GM21619 (cell line): Measurements from ENCODE around the gene MYBPC3.

ENCODE experiments used
- ATAC-seq: cut with Tn5 transposase; IDR thresholded peaks from one replicate; pipeline ENCODE4 v1.9.1; 2021; ENCODE audit not compliant: unreplicated experiment

Gene MYBPC3

DNA sequence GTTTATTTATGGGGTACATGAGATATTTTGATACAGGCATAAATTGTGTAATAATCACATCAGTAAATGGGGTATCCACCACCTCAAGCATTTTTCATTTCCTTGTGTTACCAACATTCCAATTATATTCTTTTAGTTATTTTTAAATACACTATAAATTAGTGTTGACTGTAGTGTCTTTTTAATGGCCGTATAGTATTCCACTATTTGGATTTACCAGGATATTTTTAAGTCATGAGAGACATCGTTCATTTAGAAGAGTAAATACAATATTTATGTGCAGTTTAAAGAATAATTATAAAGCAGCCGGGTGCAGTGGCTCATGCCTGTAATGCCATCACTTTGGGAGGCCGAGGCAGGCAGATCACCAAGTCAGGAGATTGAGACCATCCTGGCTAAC, 32.0 kb upstream of the MYBPC3 start:
- ATAC-seq: no peak

DNA sequence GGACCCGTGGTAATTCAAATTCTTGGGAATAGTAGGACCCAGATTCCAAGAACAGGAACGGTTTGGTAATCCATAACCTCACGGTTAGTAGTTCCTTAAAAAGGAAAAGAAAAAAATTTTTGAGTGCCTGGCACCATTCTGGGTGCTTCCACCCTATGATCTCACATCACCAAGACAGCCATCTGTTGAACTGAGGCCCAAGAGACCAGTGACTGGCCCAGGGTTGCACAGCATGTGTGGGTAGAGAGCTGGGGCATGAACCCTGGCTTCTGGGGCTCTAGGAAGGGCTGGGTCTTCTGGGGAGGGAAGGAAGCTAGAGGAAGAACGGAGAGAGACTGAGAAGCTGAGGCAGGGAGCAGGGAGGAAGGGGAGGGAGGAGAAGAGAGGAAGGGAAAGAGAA, 30.6 kb upstream of the MYBPC3 start:
- no peak for ATAC-seq

DNA sequence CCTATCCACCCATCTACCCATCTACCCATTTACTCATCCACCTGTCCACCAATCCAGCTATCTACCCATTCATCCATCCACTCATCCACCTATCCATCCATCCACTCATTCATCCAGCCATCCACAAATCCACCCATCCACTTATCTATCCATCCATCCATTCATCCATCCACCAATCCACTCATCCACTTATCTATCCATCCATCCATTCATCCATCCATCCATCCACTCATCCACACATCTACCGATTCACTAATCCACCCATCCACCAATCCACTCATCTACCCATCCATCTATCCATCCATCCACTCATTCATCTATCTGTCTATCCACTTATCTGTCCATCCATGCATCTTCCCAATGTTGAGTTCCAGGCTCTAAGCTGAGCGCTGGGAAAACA, 27.6 kb upstream of the MYBPC3 start:
- no peak for ATAC-seq

DNA sequence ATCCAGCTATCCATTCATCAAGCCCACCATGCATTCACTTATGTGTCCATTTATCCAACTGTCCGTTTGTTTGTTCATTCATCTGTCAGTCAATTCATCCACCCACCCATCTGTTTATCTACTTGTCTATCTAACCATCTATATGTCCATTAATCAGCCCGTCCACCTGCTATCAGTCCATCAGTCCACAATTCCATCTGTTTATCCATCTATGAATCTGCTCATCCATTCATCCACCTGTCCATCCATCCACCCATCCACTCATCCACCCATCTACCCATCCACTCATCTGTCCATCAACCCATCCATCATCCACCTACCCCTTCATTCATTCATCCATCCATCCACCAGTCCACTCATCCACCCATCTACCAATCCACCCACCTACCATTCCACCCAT, 26.8 kb upstream of the MYBPC3 start:
- ATAC-seq: no peak

DNA sequence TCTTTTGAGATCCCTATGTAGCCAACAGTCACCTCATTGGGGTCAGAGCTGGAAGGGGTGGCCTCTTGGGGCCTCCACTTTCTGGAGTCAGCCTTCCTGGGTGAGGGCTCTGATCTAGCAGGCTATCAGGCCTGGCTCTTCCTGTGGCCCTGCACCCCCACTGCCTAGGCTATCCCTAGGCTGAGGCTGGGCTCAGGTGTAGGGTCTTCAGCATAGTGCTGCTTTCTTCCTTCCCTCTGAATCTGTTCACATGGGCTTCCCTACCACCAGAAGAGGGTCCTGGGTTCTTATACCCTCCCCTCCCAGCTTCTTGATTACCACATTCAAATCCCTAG, 26.3 kb upstream of the MYBPC3 start:
- ATAC-seq: peak; percentile 6

DNA sequence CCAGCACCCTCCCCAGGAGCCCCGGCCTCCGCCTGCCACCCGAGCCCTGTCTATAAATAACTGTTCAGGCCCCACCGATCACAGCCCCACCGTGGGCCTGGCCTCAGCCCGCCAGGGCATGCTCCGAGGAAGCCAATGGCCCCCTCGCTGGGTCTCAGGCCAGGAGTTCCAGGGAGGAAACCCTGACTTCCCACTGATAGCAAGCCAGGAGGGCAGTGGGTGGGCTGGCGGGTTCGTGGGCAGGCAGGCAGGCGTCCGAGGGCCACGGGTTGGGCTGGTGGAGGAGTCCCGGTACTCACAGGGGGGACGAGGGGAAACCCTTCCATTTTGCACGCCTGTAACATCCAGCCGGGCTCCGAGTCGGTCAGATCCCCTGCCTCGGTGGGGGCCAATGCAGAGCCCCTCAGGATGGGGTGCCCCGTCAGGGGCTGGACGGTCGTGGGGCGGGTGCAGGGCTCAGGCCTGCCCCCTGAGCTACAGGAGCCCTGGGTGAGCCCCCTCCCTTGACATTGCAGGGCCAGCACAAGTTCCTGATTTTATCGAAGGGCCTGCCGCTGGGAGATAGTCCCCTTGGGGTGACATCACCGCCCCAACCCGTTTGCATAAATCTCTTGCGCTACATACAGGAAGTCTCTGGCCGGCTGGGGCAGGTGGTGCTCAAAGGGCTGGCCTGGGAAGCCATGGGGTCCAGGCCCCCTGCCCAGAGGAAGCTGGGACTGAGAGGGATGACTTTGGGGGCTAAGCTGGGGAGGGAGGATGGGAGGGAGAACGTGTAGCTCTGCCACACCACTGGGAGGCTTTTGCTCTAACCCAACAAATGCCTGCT, 25.7 kb upstream of the MYBPC3 start, which contains the start of gene SPI1:
SPI1 (minus strand) TSS at position 538 of the 826 bp plus-strand sequence; CDS start at position 344, 194 bp downstream.
- peak; percentile 77 for ATAC-seq

DNA sequence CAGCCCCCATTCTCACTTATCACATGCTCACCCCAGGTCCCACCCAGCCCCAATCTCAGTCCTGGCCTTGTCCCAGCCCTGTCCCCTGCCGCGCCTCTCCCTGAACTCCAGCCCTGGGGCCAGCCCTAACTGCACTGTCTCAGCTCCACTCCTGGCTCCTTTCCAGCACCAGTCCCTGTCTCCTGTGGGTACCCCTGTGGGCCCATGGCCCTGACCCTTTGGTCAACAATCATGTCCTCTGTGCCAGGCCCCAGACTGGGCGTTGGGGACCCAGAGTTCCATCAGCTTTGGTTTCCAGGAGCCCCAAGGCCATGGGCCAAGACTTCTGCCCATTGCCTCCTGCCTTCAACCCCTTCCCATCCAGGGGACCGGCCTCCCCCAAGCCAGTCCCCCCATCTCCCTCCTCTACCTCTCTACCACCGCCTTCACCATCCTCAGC, 25.1 kb upstream of the MYBPC3 start:
- ATAC-seq: no peak

DNA sequence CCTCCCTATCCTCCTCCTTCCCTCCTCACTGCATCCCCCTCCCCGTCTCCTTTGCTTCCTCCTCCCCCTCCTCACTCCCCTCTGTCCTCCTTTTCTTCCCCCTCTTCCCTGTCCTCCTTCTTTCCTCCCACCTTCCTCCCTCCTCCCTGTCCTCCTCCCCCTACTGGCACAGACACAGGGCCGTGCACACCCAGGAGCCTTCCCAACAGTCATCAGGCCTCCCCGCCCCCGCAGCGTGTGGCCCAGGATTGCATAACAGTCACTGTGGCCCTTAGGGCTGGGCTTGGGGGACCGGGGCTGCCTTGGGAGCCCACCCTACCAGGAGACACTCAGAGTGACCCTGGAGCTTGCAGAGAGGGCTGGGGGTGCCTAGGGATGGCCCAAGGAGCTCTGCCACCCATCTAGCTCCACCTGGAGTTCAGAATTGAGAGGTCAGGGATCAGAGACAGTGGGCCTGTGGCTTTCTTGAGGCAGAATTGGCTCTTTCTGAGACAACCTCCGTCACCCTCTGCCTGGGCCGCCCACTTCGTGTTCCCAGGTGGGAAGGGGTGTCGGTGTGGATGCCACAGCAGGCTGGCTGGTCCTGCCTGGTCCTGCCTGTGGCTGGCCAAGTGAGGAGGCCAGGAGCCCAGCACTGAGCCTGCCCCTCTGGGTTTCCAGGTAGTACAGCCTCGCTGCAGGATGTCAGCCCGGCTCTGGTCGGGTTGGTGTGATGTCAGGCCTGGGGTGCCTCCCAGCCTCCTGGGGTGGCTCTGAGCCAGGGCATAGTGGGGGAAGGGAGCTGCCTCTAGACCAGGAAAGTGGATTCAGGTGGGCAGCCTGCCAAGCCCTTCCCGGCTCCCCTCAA, 24.2 kb upstream of the MYBPC3 start:
- peak; percentile 43 for ATAC-seq

DNA sequence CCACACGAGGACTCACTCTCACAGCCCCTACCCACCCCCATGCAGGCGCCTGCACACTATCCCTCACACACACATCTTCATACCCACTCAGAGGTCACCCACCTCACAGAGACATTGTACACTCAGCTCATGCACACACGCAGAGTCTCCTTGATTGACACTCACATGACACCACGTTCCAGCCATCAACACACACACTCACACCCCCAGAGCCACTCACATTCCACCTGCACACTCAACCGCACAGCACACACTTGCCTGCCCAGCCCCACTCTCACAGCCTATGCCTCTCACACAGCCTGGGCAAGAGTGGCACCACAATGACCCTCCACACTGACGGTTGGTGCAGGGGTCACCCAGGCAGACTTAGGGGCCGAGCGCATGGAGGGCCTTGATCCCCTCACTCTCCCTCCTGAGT, 23.6 kb upstream of the MYBPC3 start:
- ATAC-seq: no peak

DNA sequence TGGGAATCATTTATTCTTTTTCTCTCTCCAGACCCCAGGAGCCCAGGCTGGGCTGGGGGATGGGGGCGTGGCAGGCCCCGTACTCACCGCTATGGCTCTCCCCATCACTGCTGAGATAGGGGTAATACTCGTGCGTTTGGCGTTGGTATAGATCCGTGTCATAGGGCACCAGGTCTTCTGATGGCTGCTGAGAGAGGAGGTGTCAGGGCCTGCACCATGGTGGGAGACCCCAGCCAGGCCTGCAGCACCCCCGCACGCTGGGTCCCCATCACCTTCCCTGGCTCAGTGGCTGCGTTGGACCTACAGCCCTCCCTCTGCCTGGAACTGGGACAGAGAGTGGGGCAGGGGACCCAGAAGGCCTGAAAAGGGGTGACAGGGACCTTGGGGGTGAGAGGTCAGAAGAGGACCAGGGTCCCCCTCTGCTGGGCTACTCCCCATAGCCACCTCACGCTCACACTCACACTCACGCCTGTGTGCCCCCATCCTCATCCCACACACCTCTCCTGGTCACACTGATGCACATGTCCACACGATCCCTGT, 23.1 kb upstream of the MYBPC3 start:
- ATAC-seq: no peak

DNA sequence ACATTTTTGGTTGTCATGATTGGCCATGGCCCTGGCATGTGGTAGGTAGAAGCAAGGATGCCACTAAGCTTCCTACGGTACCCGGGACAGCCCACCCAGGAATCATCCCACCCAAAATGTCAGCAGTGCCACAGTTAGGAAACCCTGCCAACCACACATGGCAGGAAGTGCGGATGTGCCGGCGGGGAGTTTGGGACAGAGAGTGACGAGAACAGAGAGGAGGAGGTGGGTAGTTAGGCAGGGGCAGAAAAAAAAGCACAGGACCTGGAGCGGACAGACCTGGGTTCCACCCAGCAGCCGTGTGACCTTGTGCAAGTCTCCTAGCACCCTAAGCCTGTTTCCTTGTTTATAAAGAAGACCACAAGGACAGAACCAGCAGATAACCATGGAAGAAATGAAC, 22.5 kb upstream of the MYBPC3 start:
- ATAC-seq: no peak

DNA sequence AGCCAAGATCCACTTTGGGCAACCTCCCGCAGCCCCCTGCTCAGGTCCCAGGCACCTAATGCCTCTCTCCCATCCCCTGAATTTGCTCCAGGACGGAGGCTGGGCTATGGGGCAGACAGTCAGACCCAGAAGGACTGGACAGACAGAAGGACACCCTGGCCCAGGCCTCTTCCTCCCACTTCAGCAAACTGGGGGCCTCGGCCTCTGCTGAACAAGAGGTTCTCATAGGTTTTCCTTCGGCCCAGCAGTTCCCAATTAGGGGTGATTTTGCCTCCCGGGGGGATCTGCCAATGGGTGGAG, 22.2 kb upstream of the MYBPC3 start:
- ATAC-seq: no peak

DNA sequence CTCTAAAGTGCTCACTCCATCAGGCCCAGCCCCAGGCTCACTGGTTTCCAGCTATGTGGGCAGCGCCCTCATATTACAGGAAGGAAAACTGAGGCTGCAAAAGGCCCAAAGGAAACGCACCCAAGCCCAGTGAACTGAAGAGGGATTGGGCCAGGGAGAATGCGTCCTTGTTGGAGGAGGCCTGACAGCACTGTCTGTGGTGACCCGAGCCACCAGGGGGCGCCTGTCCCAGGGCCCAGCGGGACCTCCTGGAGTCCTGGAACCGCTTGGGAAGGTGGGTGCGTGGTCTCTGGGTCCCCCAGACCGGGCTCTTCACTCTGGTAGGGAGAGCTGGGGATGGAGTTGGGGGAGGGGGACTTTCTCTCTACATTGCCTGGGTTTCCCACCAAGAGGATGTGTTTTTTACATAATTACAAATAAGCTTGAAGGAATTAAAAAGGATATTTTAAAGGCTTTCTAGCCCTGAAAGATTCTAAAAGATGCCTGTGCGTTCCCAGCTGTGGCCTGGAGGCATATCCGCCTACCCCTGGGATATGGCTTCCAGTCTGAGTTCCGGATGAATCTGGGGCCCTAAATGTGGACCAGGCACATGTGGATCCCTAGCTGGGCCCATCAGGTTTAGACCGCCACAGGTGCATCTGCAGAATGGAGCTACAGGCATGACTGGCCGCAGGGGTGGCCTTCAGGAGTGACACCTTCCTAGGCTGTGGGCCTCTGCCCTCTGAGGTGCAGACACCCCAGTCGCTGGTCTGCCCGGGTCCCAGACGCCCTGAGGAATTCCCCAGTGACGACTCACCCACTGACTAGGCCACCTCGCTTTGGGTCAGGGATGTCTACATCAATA, 21.6 kb upstream of the MYBPC3 start:
- peak; percentile 28 for ATAC-seq

DNA sequence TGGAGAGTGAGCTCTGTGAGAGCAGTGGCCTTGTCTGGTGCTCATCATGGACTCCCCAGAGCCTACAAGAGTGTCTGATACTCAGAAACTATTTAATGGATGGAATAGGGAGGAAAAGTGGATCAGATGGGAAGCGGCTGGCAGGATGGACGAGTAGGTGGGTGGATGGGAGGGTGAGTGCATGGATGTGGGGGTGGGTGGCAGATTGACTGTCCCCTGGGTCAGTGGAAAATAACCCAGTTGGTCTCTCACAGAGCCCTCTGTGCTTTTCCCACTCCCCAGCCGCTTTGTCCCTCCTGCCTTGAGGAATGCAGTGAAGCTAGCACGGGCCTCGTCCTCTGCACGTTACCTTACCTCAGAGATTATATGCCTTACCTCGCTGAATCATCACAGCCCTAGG, 19.9 kb upstream of the MYBPC3 start:
- ATAC-seq: no peak

DNA sequence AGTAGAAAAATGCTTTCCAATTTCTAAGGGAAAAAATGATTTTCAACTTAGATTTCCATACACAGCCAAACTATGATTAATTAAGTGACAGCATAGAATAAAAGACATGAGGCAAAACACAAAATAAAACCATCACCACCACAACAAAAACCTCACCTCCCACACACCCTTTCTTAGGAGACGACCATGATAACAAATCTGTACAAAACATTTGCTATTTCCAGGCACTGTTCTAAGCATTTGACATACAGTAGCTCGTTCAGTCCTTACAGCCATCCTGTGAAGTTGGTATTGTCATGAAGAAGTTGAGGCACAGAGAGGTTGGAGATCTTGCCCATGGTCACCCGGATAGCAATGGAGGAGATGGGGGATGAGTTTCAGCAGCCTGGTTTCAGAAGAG, 17.2 kb upstream of the MYBPC3 start:
- no peak for ATAC-seq

DNA sequence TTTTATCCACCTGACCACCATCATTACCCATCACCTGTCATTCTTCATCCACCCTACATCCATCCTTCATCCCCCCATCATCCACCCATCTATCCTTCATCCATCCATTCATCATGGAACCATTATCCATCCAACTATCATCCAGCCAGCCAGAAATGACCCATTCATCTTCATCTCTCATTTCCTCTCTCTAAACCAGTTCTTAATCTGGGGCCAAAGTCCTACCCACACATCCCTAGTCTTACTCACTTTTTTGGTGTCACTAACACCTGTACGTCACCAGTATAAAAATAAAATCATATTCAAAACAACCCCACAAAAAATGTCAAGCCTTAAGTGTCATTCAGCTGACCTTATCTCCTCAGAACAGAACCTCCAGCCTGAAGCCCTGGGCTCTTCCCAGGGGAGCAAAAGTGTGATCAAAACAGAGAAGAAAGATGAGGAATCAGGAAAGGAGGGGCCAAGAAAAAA, 13.6 kb upstream of the MYBPC3 start:
- ATAC-seq: no peak

DNA sequence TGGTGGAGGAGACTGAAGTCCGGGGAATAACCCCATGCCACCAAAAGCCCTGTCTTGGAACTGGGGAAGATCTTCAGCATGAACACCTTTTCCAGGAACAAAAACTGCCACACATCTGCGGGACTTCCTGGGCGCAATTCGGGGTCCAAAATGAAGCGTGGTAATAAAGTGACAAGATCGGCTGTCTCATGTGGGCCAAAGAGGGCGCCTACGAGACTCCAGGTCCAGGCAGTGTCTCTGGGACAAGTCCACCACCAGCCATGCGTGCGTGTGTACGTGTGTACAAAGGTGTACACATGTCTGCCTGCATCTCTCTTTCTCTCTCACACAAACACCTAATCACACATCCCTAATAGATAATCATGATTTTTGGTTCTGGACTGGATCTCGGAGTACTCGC, 8.9 kb upstream of the MYBPC3 start:
- ATAC-seq: no peak

DNA sequence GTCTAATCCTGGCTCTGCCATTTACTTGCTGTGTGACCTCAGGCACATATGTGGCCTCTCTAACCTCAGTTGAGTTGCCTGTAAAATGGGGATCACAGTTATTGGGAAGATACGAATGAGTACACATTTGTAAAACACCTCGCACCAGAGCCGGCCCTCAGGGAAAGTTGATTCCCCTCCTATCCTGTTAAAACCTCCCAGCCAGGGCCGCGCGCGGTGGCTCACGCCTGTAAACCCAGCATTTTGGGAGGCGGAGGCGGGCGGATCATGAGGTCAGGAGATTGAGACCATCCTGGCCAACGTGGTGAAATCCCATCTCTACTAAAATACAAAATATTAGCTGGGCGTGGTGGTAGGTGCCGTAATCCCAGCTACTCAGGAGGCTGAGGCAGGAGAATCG, 7.8 kb upstream of the MYBPC3 start:
- ATAC-seq: no peak

DNA sequence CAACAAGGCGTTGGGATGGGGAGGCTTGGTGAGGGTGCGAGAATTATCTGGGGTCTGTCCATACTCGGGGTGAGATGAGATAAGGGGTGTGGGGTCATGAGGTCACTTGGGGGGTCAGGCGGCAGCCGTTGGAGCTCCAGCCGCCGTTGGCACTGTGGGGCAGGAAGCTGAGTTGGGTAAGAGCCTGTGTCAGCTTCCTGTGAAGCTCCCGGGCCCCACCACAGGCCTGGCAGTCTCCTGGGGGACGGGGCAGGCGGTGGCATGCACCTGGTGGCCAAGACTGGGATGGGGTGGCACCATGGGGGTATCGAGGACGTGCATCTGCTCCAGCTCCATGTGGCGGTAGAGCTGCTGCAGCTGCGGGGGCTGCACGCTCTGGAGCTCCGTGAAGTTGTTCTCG, 7.1 kb upstream of the MYBPC3 start:
- ATAC-seq: no peak

DNA sequence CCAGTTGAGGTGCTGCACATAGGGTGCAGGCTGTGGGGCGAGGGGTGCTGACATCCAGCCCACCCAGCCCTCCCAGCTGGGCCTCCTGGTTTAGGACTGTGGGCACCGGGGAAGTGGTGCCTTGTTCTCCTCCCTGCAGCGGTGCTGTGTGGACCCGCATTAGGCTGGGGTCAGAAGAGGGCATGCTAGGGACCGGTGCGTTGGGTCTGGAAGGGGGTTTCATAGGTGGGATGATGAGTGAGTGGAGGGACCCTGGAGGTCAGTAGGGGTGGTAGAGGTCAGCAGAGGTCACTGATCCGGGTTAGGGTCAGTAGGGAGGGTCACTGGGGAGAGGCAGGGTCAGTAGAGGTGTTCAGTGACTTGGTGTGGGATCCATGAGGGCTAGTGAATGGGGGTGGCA, 6.7 kb upstream of the MYBPC3 start:
- ATAC-seq: no peak

DNA sequence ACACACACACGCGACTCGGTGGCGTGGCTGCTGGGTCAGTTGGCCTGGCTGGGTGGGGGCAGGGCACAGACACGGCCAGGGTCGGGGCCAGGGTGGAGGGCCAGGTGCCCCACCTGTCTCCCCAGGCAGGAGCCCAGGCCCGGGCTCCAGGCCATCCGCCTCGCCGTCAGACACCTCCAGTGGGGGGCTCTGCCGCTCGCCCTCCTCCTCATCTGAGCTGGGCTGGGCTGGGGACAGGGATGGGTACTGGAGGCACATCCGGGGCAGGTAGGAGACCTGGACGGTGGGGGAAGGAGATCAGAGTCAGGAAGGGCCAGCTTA, 6.2 kb upstream of the MYBPC3 start:
- no peak for ATAC-seq
